NCI-H345 (cell line): Measurements from ENCODE around the gene PRDM16.

Experiments used
- DNase-seq: peaks from one replicate; lab custom pipeline; 2025; lab: John Stamatoyannopoulos, UW

PRDM16 gene

DNA sequence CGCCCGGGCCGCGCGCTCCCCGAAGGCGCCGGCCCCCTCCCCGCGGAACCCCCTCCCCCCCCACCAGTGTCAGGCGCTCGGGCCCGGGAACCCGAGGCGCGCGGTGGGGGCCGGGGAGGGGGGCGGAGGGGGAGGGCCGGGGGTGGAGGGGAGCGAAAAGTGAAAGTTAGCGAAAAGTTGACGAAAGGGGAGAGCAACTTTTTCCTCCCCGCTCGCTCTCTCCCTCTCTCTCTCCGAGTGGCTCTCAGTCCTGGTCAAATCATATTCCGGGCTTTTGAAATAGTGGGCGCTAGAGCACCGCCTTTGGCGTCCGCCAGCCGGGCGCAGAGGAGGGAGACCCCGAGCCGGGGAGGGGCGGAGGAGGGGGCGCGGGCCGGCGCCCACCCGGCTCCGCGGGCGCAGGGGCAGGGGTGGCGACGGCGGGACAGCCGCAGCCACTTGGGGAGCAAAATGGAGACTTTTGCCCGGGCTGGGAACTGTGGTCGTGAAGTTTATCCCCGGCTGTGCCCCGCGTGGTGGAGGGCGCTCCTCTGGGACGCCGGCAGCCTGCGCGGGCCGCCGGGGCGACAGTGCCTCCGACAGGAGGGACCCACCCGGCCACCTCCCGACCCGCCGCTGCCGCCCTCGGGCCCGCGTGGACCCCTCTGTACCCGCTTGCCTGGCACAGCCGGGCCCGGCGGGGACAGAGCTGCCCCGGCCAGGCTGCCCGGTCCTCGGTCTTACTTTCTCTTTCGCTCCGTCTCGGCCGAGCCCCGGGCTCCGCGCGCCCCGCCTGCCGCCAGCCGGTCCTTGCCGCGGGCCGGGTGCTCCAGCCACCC, 697 bp downstream of the PRDM16 start:
- DNase-seq, result no peak

DNA sequence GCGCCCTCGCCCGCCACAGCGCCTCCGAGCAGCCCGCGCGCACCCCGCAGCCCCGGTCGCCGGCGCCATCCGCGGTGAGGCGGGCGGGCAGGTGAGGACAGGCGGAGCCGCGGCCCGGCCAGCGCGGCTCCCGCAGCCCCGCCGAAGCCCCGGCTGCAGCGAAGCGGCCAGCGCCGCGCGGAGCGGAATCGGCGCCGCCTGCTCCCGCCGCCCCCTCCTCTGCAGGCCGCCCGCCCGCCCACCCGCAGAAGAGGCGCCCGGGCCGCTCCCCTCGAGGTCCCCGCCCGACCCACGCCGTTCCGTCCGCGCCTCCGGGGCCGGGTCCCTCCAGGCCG, 1.3 kb downstream of the PRDM16 start:
- DNase-seq, result no peak

DNA sequence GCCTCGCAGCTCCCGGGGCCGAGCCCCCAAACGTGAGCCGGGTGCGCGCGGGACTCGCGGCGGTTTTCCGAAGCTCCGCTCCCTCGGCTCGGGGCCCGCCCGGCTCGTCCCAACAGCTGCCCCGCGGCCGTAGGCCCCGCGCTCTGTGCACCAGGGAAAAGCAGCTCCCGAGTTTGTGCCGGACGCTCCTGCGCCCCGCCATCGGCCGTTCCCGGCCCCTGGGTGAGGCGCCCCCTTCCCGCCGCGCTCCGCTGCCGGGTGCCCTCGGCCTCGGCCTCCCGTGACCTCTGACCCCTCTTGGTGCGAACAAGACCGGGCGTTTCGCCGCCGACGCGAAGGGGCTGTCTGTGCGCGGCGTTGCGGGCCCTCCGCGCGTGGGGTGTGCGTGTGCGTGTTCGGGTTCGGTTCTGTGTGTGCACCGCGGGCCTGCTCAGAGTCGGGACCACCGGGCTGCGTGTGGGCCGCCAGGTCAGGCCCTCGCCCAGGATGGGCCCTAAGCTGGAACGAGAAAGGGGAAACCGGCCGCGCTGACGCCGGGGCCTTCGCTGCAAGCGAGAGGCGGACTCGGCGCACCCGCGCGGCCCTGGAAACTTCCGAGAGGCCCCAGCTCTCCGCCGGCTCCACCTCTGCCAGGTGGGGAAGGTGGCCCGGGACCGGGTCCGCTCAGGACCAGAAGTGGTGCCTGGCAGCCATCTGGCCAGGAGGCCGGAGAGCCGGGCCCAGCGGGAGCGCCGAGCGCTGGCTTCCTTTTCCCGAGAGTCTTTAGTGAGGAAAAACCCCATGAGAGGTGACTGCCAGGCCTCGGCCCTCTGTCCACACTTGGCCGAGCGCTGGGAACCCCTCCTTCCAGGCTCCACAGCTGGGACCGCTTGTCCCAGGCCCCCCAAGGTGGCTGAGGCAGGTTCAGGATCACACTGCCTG, 1.9 kb downstream of the PRDM16 start:
- no peak for DNase-seq

DNA sequence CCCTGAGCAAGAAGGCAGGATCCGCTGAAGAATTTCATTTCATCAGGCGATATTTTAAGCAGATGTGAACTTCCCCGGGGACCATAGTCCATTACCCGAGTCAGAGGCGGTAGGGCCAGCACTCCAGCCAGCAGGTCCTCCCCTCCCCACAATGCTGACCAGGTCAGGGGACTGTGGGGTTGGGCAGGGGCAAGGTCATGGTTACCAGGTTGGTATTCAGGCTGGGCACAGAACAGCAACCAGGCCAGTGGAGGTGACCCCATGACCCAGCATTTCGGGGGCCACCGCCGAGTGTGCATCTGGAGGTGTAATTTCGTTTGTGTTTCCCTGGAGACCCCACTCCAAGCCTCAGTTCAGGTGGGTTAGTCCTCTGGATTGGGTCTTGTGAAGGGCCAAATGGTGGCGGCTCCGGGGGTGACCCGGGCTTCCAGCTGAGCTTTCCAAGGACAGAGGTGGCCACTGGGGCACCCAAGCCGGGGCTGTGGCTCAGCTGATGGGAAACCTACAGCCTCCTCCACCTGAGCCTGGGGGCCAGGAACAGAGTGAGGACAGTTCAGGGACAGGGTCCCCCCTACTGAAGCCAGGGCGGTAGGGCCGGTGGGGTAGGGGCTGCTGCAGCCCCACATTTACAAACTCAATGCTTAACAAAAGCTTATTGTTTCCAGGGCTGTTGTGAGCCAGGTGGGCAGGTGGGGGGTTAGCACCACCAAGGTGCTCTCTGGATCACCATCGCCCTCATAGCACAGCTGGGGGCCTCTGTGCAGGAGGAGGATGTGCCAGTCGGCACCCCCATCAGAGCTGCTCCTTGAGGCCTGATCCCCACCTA, 2.8 kb downstream of the PRDM16 start:
- DNase-seq, result no peak

DNA sequence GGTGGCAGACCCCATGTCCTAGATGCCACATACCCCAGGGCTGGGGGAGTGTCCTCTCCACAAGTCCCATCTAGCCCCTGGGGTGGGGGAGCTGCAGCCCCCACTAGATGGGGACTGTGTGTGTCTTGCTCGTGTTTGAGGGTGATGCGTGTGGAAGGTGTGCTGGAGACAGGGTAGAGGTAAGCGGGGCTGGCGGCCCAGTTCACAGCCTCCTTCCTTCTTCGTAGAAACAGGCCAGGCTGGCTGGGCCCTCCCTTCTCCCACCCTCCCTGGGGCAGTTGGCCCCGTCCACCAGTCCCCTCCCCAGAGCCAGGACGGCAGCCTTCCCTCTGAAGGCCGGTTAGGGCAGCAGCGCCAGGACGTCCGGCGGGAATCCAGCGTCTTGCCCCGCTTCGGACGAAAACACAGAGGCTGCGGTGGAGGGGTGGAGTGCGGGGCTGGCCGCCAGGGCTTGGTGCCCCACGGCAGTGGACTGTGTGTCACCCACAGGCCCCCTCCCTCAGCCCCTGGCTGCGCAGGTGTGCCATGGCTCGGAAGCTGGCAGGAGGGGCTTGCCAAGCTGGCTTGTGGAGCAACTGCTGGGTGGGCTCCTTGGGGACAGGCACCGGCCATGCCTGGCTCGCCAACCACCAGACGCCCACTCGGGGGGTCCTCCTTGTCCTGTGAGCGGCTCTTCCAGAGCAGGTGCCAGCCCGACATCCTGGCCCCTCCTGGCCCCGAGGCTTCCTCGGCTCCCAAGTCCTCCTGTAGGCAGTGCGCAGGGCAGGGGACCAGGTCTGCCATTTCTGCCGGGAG, 3.6 kb downstream of the PRDM16 start:
- no peak for DNase-seq

GRCh38 chr1:3073186-3073488, 4.1 kb downstream of the PRDM16 start:
- DNase-seq, result no peak

DNA sequence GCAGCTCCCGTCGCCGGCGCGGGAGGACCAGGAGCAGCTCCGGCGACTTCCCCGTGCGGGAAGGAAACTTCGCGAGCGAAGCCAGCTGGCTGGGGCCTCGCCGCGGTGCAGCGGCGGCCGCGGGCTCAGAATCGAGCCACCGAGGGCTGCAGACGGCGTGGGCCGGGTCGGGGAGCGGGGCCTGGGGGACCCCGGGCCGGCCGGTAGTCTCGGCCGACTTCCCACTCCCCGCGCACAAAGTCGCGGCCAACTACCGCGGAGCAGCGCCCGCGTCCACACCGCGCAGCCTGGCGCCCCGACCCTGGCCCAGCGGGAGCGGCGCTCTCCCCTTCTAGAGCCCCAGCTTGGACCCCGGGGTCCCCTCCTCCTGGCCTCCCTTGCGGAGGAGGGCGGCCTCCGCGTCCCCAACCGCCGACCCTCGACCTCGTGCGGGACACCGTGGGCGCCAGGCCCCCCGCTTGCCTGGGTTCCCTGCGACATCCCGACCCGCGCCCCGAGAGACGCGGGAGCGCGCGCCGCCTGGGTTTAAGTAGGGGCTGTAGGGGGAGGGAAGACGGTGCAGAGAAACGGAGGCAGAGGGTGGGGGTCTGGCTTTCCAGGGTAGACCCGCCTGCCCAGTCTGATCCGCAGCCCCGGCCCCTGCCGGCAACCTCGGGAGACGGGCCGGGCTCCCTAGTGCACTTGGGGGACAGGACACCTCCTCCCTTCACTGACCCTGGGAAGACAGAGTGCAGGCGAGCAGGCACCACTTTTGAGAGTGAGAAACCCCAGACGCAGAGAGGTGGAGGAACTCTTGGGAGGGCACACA, 4.7 kb downstream of the PRDM16 start:
- DNase-seq, result no peak

DNA sequence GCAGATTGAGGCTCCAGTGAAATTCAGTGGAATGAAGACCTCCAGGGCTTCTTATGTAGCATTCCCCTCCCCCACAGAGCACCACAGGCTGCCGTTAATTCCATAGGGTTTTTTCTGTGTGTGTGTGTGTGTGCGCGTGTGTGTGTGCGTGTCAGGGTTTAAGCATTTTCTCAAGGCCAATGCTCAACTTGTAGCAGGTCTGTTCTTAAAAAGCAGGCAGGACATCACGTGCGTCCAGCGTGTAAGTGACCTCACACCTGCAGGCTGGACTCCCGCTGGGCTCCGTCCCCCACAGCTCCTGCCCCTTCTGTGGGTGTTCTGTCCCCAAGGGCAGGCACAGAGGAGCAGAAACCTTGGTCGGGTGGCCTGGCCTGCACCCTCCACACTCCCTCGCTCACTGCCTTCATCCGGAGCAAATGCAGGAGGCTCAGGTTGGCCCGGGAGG, 5.3 kb downstream of the PRDM16 start:
- no peak for DNase-seq

GRCh38 chr1:3074800-3075199, 5.8 kb downstream of the PRDM16 start:
- DNase-seq, result no peak

- no peak for DNase-seq
Observed at GRCh38 chr1:3075666-3076362, 6.8 kb downstream of the PRDM16 start.

- no peak for DNase-seq
Observed at GRCh38 chr1:3076363-3076740, 7.3 kb downstream of the PRDM16 start.

- no peak for DNase-seq
Observed at GRCh38 chr1:3077081-3077480, 8.1 kb downstream of the PRDM16 start.

DNA sequence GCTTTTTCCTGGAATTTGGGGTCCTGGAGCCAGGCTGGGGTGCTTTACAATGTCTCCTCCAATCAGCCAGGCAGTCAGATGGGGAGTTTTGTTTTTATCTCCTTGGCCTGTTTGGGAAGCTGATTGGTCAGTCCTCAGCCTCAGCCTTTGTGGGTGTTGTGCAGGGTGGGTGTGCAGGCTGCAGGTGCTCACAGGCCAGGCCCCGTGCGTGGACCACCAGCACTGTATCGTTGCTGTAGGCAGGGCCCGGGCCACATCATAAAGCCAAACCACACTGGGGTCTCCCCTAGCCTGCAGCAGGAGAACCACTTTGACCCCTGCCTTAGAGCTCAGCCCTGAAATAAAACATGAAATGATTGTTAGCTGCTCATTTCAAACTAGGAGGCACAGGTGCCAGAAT, 8.6 kb downstream of the PRDM16 start:
- DNase-seq, result no peak

DNA sequence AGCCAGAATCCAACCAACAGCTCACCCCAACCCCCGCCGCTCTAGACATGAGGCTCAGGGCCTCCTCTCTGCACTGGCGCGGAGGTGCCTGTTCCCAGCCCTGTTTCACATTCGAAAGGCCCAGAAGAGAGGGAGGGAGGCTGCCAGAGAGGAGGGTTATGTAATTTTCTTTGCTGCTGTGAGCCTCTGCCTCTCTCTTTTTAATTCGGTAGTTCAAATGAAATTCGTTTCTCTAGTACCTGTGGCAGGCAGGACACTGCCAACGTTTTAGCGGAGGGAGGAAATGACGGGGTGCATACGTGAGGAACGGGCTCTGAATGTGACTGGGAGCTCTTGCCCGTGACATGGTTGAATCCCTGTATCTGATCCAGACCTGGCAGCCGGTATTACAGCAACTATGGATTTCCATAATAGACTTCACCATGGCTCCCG, 9.4 kb downstream of the PRDM16 start:
- no peak for DNase-seq

GRCh38 chr1:3078871-3079270, 9.9 kb downstream of the PRDM16 start:
- no peak for DNase-seq

DNA sequence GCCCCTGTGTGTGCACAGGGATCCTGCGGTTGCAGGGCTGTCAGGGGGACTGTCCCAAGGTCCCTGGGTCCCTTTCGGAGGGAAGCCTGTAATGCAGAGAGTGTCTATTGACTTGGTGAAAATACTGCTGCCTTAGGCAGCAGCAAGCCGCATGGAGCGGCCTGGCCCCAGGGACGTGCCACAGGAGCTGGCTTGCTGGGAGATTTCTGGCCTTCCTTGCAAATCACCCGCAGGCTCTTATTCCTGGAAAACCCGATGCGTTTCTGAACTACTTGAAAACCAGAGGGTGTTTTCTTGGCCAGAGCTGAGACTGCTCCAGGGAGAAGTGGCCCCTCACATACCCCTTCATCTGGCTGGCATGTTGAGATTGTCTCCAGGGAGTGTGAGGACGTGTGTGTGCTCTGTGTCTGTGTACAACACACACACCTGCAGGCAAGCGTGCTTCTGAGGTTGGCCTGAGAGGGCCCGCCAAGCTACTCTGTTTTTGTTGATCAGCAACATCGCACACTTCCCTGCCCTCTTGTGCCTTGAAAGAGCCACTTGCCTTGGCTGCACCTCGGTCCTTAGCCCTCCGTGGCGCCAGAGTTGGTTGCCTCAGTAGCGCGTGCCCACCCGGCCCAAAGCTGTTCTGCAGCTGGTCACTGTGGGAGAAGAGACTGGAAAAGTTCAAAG, 10.5 kb downstream of the PRDM16 start:
- no peak for DNase-seq

DNA sequence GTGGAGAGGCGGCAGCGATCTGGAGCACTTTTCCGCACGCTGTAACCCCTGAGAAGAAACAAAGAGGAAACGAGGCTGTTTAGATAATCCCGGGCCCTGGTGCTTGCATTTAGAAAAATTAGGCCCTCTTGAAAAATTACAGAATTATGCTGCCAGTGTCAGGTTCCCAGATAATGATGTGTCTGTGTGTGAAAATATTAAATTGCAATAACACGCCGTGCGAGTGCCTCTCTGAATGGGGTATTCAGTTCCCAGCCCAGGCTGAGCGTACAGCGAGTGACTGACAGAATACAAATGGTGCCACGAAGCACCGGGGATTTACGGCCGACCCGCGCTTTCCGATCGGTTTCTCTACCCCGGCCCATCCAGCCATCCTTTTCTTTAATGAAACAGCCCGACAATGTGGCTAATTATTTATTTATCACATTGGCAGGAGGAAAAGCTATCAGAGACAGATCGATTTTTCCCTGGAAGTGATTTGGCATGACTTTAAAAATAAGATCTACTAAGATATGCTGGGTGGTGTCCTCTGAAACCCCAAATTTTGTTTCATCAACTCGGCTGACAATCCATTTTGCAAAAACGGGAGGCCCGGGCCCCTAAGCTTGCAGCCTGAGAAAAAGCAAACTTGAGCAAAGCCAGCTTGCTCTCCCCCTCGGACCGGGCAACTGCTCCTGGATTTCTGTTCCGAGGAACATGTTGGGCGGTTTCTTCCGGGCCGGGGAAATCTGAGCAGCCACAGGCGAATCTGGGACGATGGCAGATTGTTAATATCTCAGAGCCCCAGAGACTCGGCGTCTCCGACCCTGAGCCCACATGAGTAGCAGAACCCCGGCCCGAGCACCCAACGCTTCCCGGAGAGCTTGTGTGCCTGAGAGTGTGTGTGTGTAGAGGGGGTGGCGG, 11.3 kb downstream of the PRDM16 start:
- DNase-seq, result no peak

DNA sequence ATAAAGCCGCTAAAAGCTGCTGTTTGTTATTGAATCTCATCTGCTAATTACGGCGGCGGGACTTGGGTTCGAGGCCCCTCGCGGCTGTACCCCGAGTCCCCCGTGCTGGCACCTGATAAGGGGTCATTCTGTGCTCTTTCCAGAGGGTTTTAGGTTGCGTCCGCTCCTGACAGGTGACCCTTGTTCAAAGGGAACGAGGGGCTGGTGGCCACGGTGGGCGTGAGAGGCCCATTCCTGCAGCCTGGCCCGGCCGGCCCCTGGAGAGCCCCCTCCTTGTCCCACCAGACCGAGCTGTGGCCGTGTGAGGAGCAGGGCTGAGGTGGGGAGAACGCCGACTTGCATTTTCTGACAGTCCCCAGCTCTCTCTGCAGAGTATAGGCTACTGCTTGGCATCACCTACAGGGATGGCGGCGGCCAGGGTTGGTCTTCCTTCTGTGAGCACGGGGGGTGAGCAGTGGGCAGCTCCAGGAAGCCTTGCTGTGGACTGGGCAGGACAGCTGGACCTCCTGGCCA, 12.2 kb downstream of the PRDM16 start:
- DNase-seq, result no peak
